Neuron (in vitro differentiated cells): Measurements from ENCODE around the gene COL9A3.

ENCODE experiments used
- H2AFZ ChIP-seq: one replicate; pipeline ENCODE4 v1.6.1; 2013; ENCODE audit warnings: low read depth, mild to moderate bottlenecking, inconsistent platforms, low read length, moderate library complexity
- H3K27me3 ChIP-seq: one replicate; pipeline ENCODE4 v1.6.1; 2013; ENCODE audit warnings: low read length; ENCODE audit not compliant: insufficient read depth
- H3K36me3 ChIP-seq: one replicate; pipeline ENCODE4 v1.6.1; 2013; ENCODE audit warnings: low read length; ENCODE audit not compliant: insufficient read depth
- H3K4me1 ChIP-seq: one replicate; pipeline ENCODE4 v1.6.1; 2013; ENCODE audit warnings: low read length; ENCODE audit not compliant: insufficient read depth
- H3K4me3 ChIP-seq: 2 replicates; pipeline ENCODE4 v1.5.1; 2013; ENCODE audit warnings: mild to moderate bottlenecking, low read length, moderate library complexity
- H3K9me3 ChIP-seq: one replicate; pipeline ENCODE4 v1.6.1; 2013; ENCODE audit warnings: low read length

COL9A3 gene

DNA sequence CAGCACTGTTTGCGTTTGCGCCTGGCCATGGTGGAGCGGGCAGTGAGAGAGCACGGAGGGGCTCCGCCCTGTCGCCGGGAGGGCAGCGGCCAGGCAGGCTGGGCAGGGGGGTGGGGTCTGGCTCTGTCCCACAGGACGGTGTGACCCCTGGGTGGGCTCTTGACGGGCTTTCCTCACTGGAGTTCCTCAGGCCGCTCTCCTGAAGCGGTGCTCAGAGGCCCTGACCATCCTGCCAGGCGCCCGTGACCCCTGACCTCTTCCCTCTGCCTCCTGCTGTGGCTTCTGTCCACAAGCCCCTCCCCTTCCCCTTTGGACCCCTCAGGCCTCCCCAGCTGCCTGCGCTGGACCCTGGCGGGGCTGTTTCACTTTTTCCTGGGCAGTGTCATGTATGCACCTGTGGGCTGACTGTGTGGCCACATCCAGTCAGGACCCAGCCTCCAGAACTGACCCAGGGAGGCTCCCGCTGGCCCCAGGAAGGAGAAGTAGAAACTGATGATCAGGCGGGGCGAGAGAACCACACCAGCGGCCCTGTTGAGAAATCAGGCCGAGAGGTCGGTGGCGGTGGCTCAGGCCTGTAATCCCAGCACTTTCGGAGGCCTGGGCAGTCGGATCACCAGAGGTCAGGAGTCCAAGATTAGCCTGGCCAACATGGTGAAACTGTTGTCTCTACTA is 11.0 kb upstream of the COL9A3 start:
- H3K4me1 ChIP-seq = peaks cover 15% of the 10 kb centered on the region
- peak overlapping the region; percentile 78 for H3K4me3 ChIP-seq
- H3K36me3 ChIP-seq = peaks cover 22% of the 10 kb centered on the region
- no peak overlapping the region for H2AFZ ChIP-seq
- H3K27me3 ChIP-seq = no peaks in the 10 kb centered on the region
- H3K9me3 ChIP-seq = no peaks in the 10 kb centered on the region

DNA sequence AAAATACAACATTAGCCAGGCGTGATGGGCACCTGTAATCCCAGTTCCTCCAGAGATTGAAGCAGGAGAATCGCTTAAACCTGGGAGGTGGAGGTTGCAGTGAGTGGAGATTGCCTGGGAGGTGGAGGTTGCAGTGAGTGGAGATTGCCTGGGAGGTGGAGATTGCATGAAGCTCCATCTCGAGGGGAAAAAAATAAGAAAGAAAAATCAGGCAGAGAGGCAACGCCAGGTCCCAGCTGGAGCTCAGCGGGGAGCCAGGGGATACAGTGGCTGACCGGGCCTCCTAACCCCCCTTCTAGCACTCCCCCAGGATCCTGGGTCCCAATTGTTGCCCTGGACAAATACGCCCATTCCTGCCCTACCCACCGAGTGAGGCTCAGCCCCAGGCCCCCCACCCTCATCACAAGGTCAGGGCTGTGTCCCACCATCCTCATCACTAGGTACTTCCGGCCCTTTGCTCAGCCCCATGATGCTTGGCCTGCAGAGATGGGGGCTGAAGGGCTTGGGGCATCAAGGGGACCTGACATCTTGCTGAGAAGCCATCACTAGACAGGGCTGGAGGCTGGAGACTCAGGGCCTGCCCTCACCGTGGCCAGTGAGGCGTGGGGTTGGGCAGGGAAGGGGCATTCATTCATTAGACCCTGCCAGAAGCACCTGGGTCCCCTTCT is 10.3 kb upstream of the COL9A3 start:
- no peak overlapping the region for H2AFZ ChIP-seq
- H3K9me3 ChIP-seq = no peaks in the 10 kb centered on the region
- no peaks in the 10 kb centered on the region for H3K27me3 ChIP-seq
- H3K4me3 ChIP-seq = peak overlapping the region; percentile 78
- H3K4me1 ChIP-seq = peaks cover 15% of the 10 kb centered on the region
- H3K36me3 ChIP-seq = peaks cover 21% of the 10 kb centered on the region

DNA sequence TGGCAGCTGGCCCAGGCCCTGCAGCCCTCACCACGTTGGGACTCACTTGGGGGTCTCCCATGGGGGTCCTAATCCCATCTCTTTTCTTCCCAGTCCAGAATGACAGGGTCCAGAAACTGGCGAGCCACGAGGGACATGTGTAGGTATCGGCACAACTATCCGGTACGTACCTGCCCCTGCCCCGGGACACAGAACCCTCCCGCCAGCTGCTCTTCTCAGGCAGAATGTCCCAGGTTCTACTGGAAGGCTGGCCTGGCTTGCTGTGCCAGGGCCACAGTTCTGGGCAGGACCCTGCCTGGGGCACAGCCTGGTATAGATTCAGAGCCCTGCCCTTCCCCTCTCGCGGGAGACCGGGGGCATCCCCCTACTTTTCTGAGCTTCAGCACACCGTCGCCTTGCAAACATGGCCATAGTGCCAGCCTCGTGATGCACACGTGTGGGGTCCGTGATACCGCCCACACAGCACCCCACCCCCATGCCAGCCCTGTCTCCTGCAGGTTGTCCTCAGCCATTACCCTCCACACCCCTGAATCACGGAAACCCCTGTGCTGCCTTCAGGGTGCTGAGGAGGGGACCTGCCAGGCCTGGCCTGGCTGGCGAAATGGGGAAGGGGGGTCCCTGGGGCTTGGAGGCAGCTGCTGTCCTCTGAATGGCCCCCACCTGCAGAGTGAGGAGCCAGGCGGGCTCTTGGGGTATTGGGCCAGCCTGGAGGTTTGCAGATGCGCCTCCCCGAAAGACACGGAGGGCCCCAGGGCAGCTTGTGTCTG is 9.2 kb upstream of the COL9A3 start:
- Histone ChIP-seq H3K36me3 (peaks cover 30% of the 10 kb centered on the region), H3K4me3 (no peak overlapping the region), H3K4me1 (peaks cover 15% of the 10 kb centered on the region), H3K9me3 (no peaks in the 10 kb centered on the region), H2AFZ (no peak overlapping the region), H3K27me3 (no peaks in the 10 kb centered on the region)

DNA sequence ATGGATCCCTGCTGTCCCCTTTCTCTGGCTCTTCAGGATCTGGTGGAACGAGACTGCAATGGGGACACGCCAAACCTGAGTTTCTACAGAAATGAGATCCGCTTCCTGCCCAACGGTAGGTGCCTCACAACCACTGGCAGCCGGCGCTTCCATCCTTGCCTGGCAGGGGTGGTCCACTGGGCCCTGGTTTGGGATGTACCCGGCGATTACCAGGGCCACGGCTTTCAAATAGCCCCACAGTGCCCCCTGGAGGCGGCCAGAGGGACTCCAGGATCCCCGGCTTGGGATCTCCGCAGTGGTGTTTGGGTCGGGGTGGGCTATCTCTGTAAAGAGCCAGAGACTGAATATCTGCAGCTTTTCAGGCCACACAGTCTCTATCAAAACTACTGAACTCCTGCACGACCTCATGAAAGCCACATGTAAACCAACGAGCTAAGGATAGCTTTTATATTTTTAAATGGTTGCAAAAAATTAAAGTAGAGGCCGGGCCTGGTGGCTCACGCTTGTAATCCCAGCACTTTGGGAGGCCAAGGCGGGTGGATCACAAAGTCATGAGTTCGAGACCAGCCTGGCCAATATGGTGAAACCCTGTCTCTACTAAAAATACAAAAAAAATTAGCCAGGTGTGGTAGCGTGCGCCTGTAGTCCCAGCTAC is 8.5 kb upstream of the COL9A3 start:
- H3K36me3 ChIP-seq = peaks cover 30% of the 10 kb centered on the region
- no peak overlapping the region for H3K4me3 ChIP-seq
- H3K9me3 ChIP-seq = no peaks in the 10 kb centered on the region
- H2AFZ ChIP-seq = no peak overlapping the region
- H3K4me1 ChIP-seq = peaks cover 15% of the 10 kb centered on the region
- no peaks in the 10 kb centered on the region for H3K27me3 ChIP-seq

DNA sequence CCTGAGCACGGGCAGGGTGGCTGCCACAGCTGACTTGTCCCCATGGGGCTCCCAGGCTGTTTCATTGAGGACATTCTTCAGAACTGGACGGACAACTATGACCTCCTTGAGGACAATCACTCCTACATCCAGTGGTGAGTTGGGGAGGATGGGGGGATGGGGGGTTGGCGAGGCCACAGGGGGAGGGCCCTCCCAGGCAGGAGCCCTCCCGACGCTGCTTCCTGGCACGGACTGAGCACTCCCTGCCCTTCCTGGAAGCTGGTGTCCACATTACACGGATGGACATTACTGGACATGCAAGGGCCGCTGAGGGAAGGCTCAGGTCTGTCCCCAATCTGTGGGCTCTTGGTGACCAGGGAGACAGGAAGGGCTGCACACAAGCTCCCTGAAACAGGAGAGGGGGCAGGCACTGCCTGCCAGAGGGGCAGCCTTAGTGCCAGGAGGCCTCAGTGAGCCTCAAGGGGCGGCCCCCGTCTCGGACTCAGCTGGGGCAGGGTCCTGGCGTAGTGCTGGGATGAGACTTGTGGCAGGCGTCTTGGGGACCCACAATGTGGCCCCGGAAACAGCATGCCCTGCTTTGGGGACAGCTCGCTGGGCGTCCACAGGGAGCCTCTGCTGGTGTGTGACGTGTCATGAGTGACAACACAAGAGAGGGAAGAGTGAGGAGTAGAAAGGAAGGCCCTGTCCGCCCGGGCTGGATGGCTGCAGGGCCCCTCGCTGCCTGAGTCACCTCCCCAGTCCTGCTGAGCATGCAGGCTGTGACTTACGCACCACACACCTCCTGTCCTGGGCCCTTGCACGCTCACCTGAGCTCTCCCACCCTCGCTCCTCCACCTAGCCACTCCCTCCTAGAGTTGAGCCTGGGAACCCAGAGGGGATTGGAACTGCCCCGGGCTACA is 7.1 kb upstream of the COL9A3 start:
- Histone ChIP-seq H3K4me3 (no peak overlapping the region), H3K9me3 (no peaks in the 10 kb centered on the region), H2AFZ (no peak overlapping the region), H3K36me3 (peaks cover 30% of the 10 kb centered on the region), H3K4me1 (peaks cover 15% of the 10 kb centered on the region), H3K27me3 (no peaks in the 10 kb centered on the region)

DNA sequence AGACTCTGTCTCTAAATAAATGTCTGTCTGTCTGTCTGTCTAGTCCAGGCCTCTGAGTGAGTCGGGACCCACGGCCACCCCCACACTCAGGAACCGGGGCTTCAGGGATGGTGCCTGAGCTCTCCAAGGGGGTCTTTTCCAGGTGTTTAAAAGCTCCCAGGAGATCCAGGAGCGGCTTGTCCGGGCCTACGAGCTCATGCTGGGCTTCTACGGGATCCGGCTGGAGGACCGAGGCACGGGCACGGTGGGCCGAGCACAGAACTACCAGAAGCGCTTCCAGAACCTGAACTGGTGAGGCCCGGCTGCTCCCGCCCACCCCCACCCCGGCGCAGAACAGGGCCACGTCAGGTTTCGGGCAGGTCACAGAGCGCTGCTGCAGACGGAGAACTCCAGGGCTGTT is 5.5 kb upstream of the COL9A3 start:
- peaks cover 14% of the 10 kb centered on the region for H3K27me3 ChIP-seq
- H3K9me3 ChIP-seq = no peaks in the 10 kb centered on the region
- no peak overlapping the region for H3K4me3 ChIP-seq
- H3K36me3 ChIP-seq = peaks cover 30% of the 10 kb centered on the region
- H3K4me1 ChIP-seq = peaks cover 12% of the 10 kb centered on the region
- no peak overlapping the region for H2AFZ ChIP-seq

DNA sequence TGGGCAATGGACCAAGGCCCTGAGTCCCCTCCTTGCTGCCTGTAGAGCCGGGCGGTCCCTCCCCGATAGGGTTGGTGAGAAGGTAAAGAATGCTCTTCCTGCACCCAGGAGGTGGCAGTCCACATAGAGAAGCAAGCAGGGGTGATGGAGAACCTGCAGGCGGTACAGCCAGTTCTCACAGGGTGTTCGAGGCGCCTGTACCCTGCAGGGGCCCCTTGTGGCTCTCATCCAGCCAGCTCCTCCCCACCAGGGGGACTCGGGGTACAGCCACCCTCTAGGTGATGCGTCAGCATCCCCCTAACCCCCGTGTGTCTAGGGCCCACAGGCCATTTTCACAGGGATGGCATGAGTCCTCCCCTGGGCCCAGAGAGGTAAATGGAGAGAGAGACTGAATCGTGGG is 5.1 kb upstream of the COL9A3 start:
- Histone ChIP-seq H3K4me3 (no peak overlapping the region), H2AFZ (no peak overlapping the region), H3K36me3 (peaks cover 30% of the 10 kb centered on the region), H3K27me3 (peaks cover 18% of the 10 kb centered on the region), H3K9me3 (no peaks in the 10 kb centered on the region), H3K4me1 (peaks cover 11% of the 10 kb centered on the region)

DNA sequence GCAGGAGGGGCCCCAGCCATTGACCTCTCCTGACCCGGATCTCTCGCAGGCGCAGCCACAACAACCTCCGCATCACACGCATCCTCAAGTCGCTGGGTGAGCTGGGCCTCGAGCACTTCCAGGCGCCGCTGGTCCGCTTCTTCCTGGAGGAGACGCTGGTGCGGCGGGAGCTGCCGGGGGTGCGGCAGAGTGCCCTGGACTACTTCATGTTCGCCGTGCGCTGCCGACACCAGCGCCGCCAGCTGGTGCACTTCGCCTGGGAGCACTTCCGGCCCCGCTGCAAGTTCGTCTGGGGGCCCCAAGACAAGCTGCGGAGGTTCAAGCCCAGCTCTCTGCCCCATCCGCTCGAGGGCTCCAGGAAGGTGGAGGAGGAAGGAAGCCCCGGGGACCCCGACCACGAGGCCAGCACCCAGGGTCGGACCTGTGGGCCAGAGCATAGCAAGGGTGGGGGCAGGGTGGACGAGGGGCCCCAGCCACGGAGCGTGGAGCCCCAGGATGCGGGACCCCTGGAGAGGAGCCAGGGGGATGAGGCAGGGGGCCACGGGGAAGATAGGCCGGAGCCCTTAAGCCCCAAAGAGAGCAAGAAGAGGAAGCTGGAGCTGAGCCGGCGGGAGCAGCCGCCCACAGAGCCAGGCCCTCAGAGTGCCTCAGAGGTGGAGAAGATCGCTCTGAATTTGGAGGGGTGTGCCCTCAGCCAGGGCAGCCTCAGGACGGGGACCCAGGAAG is 4.5 kb upstream of the COL9A3 start:
- Histone ChIP-seq H3K36me3 (peaks cover 30% of the 10 kb centered on the region), H3K4me3 (no peak overlapping the region), H3K27me3 (peaks cover 21% of the 10 kb centered on the region), H3K4me1 (peaks cover 9% of the 10 kb centered on the region), H2AFZ (no peak overlapping the region), H3K9me3 (no peaks in the 10 kb centered on the region)

DNA sequence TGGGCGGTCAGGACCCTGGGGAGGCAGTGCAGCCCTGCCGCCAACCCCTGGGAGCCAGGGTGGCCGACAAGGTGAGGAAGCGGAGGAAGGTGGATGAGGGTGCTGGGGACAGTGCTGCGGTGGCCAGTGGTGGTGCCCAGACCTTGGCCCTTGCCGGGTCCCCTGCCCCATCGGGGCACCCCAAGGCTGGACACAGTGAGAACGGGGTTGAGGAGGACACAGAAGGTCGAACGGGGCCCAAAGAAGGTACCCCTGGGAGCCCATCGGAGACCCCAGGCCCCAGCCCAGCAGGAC is 4.0 kb upstream of the COL9A3 start:
- Histone ChIP-seq H3K4me1 (peaks cover 9% of the 10 kb centered on the region), H3K36me3 (peaks cover 28% of the 10 kb centered on the region), H2AFZ (no peak overlapping the region), H3K27me3 (peaks cover 26% of the 10 kb centered on the region), H3K9me3 (no peaks in the 10 kb centered on the region), H3K4me3 (no peak overlapping the region)

DNA sequence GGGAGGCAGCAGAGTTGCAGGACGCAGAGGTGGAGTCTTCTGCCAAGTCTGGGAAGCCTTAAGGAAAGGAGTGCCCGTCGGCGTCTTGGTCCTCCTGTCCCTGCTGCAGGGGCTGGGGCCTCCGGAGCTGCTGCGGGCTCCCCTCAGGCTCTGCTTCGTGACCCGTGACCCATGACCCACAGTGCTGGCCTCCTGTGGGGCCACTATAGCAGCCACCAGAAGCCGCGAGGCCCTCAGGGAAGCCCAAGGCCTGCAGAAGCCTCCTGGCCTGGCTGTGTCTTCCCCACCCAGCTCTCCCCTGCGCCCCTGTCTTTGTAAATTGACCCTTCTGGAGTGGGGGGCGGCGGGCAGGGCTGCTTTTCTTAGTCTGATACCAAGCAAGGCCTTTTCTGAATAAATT is 3.3 kb upstream of the COL9A3 start:
- Histone ChIP-seq H2AFZ (no peak overlapping the region), H3K9me3 (no peaks in the 10 kb centered on the region), H3K4me1 (peaks cover 9% of the 10 kb centered on the region), H3K27me3 (peaks cover 33% of the 10 kb centered on the region), H3K36me3 (peaks cover 27% of the 10 kb centered on the region), H3K4me3 (no peak overlapping the region)

DNA sequence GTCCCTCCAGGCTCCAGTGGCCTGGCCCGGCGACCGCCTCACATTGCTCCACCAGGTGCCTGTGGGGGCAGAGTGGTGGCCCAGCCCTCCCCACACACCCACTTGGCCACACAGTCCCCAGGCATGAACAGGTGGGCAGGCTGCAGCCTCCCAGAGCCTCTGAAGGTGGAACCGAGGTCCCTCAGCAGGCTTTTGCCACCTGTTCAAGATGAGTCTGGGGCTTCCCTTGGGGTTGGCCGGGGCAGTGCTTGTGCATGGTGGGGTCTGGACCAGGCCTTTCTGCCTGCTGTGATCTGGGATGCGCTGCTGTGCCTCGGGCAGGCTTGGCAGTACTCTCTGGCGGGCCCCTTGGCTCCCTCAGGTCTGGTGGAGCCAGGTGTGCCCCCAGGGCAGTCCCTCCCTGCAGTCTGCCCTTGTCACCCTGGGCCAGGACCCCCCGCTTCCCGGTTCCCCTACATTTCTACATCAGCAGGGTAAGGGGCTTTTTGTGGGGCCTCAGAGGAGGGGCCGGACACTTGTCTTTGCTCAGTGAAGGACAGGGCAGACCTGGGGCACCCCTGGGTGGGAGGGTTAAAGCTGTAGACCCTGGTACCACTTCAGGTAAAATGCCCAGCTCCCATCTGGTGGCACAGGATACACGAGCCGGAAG is 2.7 kb upstream of the COL9A3 start:
- H3K4me3 ChIP-seq = no peak overlapping the region
- peaks cover 39% of the 10 kb centered on the region for H3K27me3 ChIP-seq
- peaks cover 9% of the 10 kb centered on the region for H3K4me1 ChIP-seq
- no peak overlapping the region for H2AFZ ChIP-seq
- H3K9me3 ChIP-seq = no peaks in the 10 kb centered on the region
- peaks cover 24% of the 10 kb centered on the region for H3K36me3 ChIP-seq

DNA sequence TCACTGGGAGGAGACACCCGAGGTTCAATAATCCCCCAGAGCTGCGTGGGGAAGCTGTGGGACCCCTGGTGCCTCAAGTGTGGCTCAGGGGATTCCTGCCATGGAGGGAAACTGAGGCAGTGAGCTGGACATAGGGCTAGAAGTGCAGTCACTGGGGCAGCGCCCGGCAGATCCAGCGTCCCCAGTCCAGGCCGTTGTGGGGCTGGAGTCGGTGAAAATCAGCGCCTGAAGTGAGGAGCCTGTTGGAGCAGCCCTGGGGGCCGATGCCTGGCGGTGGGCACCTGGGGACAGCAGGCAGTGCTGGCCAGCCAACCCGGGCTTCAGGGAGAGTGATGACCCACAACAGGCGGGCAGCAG is 2.2 kb upstream of the COL9A3 start:
- peaks cover 44% of the 10 kb centered on the region for H3K27me3 ChIP-seq
- peaks cover 9% of the 10 kb centered on the region for H3K4me1 ChIP-seq
- H3K4me3 ChIP-seq = no peak overlapping the region
- no peaks in the 10 kb centered on the region for H3K9me3 ChIP-seq
- peaks cover 20% of the 10 kb centered on the region for H3K36me3 ChIP-seq
- no peak overlapping the region for H2AFZ ChIP-seq
